ENCODE data around the gene GPC6. TPM values are rescaled to one million over a fixed set of nuclear protein-coding genes. Genes with fewer than 3 reads are reported as not detected.

GPC6 gene
- total and polyA plus RNA-seq, 12 donors = 0.15 to 5.4 (median 2.5) TPM

GRCh38 chr13:93698016-93698613 lies 471.5 kb downstream of the GPC6 start:
- DNase-seq (no peak), ATAC-seq (no peak)
- no peaks in the 10 kb centered on the region for H3K4me1 ChIP-seq
- no peaks in the 10 kb centered on the region for H3K36me3 ChIP-seq
- no peak overlapping the region for H3K27ac ChIP-seq
- no peak overlapping the region for H3K4me3 ChIP-seq
- peaks cover 0 to 16% (median 3%) of the 10 kb centered on the region in 11 donors for H3K9me3 ChIP-seq
- 75 to 81% methylated on average over 5 of the region's 5 CpGs for WGBS, 2 donors
- H3K27me3 ChIP-seq = no peaks in the 10 kb centered on the region
- intact Hi-C loops (cut with DNase I) = no loop called here
- TF ChIP-seq CTCF (IDR thresholded peaks at IDR 0.05) = no peak

GRCh38 chr13:93700115-93700514 lies 473.5 kb downstream of the GPC6 start:
- H3K27me3 ChIP-seq = no peaks in the 10 kb centered on the region
- H3K4me3 ChIP-seq = no peak overlapping the region
- H3K27ac ChIP-seq = no peak overlapping the region
- H3K4me1 ChIP-seq = no peaks in the 10 kb centered on the region
- no peak for TF ChIP-seq CTCF (IDR thresholded peaks at IDR 0.05)
- WGBS, 2 donors = 91 to 97% methylated on average over 1 of the region's 1 CpG
- ATAC-seq (no peak), DNase-seq (no peak)
- intact Hi-C loops (cut with DNase I) = no loop called here
- H3K36me3 ChIP-seq = no peaks in the 10 kb centered on the region
- H3K9me3 ChIP-seq = peaks cover 0 to 17% (median 3%) of the 10 kb centered on the region in 11 donors

GRCh38 chr13:93708308-93709075 lies 481.9 kb downstream of the GPC6 start:
- no peak for TF ChIP-seq CTCF (IDR thresholded peaks at IDR 0.05)
- no peaks in the 10 kb centered on the region for H3K36me3 ChIP-seq
- DNase-seq (no peak), ATAC-seq (no peak)
- H3K9me3 ChIP-seq = peaks cover 0 to 12% (median 0%) of the 10 kb centered on the region in 11 donors
- H3K27ac ChIP-seq = peak overlapping the region in 1 of 10 donors; percentile 7
- no peak overlapping the region for H3K4me3 ChIP-seq
- 69 to 78% methylated on average over 1 of the region's 1 CpG for WGBS, 2 donors
- H3K27me3 ChIP-seq = no peaks in the 10 kb centered on the region
- intact Hi-C loops (cut with DNase I) = no loop called here
- H3K4me1 ChIP-seq = no peaks in the 10 kb centered on the region

- no peaks in the 10 kb centered on the region for H3K27me3 ChIP-seq
- H3K4me3 ChIP-seq = no peak overlapping the region
- DNase-seq = no peak
- H3K4me1 ChIP-seq = no peaks in the 10 kb centered on the region
- no peak for TF ChIP-seq CTCF (IDR thresholded peaks at IDR 0.05)
- H3K9me3 ChIP-seq = peaks cover 0 to 24% (median 9%) of the 10 kb centered on the region in 11 donors
- peak in 1 of 8 donors; percentile 9 for ATAC-seq
- 1 to 3% methylated on average over 1 of the region's 1 CpG for WGBS, 2 donors
- intact Hi-C loops (cut with DNase I) = no loop called here
- H3K27ac ChIP-seq = no peak overlapping the region
- H3K36me3 ChIP-seq = no peaks in the 10 kb centered on the region
Observed at GRCh38 chr13:93709506-93710244, 483.1 kb downstream of the GPC6 start.

All from heart right ventricle (tissue), 16 donors.